ENCODE data around the gene CDK4.
A peak's percentile ranks its signal among the peaks of the same experiment; 100 is the strongest.

The CDK4 gene

DNA sequence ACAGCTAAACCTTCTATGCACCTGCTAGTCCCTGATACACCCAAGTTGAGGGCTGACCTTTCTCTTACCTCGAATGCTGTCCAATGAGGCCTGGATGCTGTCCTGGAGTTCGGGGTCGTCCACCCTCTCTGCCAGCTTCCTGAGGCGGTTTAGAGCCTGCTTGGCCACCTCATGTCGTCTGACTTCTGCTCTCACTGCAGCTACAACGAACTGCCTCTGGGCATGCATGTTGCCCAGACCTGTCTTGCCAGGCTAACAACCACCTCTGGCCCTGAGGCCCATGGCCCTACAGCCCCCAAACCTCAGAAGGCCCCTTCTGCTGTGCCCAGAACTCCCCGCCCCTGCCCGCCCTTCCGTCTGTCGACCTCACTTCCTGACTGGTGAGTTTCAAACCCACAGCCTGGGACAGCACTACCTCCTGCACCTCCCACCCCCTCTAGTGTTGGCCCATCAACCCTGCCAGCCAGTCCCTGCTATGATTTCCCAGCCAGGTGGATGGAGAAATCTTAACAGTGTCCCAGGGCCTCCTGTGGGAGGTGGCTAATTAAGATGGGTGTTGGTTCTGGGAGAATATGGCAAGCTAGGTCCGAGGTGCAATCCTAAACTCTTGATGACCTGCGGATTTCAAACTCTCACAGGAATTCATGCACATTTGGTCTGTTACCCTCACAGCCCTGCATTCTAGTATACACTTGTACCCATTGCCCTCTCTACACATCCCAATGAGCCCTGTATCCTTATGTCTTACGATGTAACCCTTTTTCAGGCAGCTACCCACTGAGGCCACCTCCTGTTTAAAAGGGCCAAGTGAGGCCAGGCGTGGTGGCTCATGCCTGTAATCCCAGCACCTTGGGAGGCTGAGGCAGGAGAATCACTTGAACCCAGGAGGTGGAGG, 10.0 kb downstream of the CDK4 start:
- peaks cover 5 to 47% (median 27%) of the 10 kb centered on the region in 5 donors for H3K4me1 ChIP-seq (ENCODE audit: control insufficient read depth in 5 of 5, insufficient read depth in 5 of 5, low read length in 5 of 5)
- H3K27me3 ChIP-seq (ENCODE audit: control insufficient read depth in 5 of 5, insufficient read depth in 4 of 5, low read length in 5 of 5), result peaks cover 2 to 30% (median 18%) of the 10 kb centered on the region in 5 donors
- no peak overlapping the region for H3K9ac ChIP-seq (ENCODE audit: low read length in 5 of 5)
- H3K27ac ChIP-seq (ENCODE audit: low read depth, low read length), result no peak overlapping the region
- H3K36me3 ChIP-seq (ENCODE audit: control insufficient read depth in 5 of 5, insufficient read depth in 5 of 5, low read length in 5 of 5), result peaks cover 3 to 9% (median 6%) of the 10 kb centered on the region in 5 donors
- H3K4me3 ChIP-seq (ENCODE audit: low read depth in 1 of 5, low read length in 5 of 5), result peak overlapping the region in 3 of 5 donors; percentile 38 to 51 (median 43)
- H3K9me3 ChIP-seq (ENCODE audit: control insufficient read depth in 5 of 5, low read length in 5 of 5), result no peaks in the 10 kb centered on the region

DNA sequence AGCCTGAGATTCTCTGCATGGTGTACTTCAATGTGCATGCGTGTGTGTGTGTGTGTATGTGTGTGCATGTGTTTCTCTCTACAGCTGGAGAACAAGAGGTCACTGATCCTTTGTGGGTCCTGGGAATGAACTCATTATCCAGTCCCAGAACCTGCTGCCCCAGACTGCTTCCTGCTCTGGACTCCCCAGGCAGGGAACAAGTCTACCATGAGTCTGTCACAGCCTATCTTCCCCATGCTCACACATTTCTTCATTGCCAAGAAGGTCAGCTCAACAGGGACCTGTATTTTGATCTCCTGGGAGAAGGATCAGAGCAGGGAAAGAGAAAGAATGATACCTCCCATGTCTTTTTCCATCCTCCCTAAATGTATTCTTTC, 10.7 kb downstream of the CDK4 start:
- Histone ChIP-seq H3K4me1 (ENCODE audit: control insufficient read depth in 5 of 5, insufficient read depth in 5 of 5, low read length in 5 of 5) (peaks cover 5 to 53% (median 30%) of the 10 kb centered on the region in 5 donors), H3K9me3 (ENCODE audit: control insufficient read depth in 5 of 5, low read length in 5 of 5) (no peaks in the 10 kb centered on the region), H3K36me3 (ENCODE audit: control insufficient read depth in 5 of 5, insufficient read depth in 5 of 5, low read length in 5 of 5) (peaks cover 0 to 2% (median 0%) of the 10 kb centered on the region in 5 donors), H3K27me3 (ENCODE audit: control insufficient read depth in 5 of 5, insufficient read depth in 4 of 5, low read length in 5 of 5) (peaks cover 9 to 37% (median 25%) of the 10 kb centered on the region in 5 donors), H3K4me3 (ENCODE audit: low read depth in 1 of 5, low read length in 5 of 5) (peak overlapping the region in 3 of 5 donors; percentile 38 to 51 (median 43)), H3K9ac (ENCODE audit: low read length in 5 of 5) (no peak overlapping the region), H3K27ac (ENCODE audit: low read depth, low read length) (no peak overlapping the region)

DNA sequence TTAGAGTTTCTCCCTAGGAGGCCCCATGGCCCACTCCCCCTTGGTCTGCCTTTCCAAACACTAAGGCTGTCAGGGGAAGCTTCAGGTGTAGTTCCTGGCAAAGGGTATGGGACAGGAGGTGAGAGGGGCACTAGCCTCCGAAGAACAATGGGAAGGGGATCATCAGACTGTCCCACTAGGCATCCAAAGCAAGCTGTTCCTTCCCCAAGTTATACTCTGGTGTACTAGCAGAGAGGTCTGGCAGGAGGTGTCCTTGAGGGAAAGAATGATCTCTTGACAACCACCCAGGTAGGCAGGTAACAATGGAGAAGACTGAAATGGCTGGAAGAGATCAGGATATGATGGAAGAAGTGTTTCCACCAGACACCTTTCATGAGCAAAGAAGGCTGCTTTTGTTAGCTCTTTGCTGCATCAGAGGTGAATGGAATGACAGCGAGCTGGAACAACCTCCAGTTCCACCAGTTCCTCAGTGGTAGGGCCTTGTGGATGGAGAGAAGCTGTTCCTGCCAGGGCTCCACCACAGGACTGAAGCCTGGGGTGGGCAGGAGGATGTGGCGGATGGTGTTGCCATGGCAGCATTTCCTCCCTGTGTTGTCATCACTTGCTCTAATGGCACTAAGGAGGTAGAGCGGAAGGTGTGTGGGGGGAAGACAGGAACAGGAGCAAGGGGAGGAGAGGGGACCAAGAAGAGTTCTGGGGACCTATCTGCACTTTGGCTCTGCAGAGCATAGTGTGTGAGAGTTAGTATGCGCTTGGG, 11.3 kb downstream of the CDK4 start:
- no peaks in the 10 kb centered on the region for H3K9me3 ChIP-seq (ENCODE audit: control insufficient read depth in 5 of 5, low read length in 5 of 5)
- no peak overlapping the region for H3K27ac ChIP-seq (ENCODE audit: low read depth, low read length)
- peak overlapping the region in 1 of 5 donors; percentile 51 for H3K4me3 ChIP-seq (ENCODE audit: low read depth in 1 of 5, low read length in 5 of 5)
- H3K27me3 ChIP-seq (ENCODE audit: control insufficient read depth in 5 of 5, insufficient read depth in 4 of 5, low read length in 5 of 5), result peaks cover 11 to 42% (median 28%) of the 10 kb centered on the region in 5 donors
- peaks cover 5 to 53% (median 34%) of the 10 kb centered on the region in 5 donors for H3K4me1 ChIP-seq (ENCODE audit: control insufficient read depth in 5 of 5, insufficient read depth in 5 of 5, low read length in 5 of 5)
- no peak overlapping the region for H3K9ac ChIP-seq (ENCODE audit: low read length in 5 of 5)
- H3K36me3 ChIP-seq (ENCODE audit: control insufficient read depth in 5 of 5, insufficient read depth in 5 of 5, low read length in 5 of 5), result no peaks in the 10 kb centered on the region

DNA sequence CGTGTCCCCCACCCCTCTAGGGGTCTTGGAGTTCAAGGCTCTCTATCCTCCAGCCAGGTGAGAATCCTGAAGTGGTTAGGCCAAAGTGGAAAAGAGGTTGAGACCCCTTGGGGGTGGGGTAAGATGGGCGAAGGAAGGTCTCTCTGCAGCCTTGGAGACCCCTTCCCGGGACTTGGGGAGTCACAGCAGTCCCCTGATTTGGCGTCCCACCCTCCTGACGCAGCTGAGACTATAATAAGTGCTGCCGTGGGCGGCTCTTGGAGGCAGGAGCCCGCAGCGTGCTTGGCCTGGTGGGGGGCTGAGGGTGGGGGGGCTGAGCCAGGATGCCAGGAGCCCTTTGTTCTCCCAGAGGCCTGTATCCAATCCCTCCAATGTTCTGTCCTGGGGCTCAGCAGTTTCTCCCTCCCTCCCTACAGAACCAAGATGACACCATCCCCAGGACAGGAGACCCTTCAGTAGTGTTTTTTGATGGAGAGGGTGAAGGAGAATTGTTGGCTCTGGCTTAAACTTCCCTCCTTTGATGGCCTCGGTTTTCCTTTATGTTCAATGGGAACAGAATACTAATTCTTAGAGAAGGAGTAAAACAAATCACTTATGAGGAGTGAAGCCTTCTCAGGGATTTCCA, 12.1 kb downstream of the CDK4 start:
- no peak overlapping the region for H3K4me3 ChIP-seq (ENCODE audit: low read depth in 1 of 5, low read length in 5 of 5)
- peaks cover 17 to 49% (median 36%) of the 10 kb centered on the region in 5 donors for H3K27me3 ChIP-seq (ENCODE audit: control insufficient read depth in 5 of 5, insufficient read depth in 4 of 5, low read length in 5 of 5)
- H3K4me1 ChIP-seq (ENCODE audit: control insufficient read depth in 5 of 5, insufficient read depth in 5 of 5, low read length in 5 of 5), result peaks cover 3 to 53% (median 35%) of the 10 kb centered on the region in 5 donors
- H3K27ac ChIP-seq (ENCODE audit: low read depth, low read length), result no peak overlapping the region
- H3K9me3 ChIP-seq (ENCODE audit: control insufficient read depth in 5 of 5, low read length in 5 of 5), result no peaks in the 10 kb centered on the region
- no peak overlapping the region for H3K9ac ChIP-seq (ENCODE audit: low read length in 5 of 5)
- no peaks in the 10 kb centered on the region for H3K36me3 ChIP-seq (ENCODE audit: control insufficient read depth in 5 of 5, insufficient read depth in 5 of 5, low read length in 5 of 5)

DNA sequence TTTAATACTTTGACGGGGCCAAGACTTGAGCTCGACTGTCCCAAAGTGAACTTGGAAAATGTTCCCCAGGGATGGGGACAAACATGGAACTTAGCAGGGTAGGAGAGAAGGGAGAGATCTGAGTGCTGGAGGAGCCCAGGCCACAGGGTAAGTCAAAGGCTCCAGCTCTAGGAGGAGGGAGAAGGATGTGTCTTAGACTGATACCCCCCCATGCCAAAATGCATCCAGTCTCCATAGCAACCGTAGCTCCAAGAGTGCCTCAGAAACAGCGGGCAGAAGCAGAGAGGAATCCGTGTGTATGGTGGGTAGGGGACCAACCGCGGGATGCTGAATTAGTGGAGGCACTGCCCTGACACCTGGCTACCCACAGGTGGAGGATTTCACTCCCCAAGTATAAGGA, 12.7 kb downstream of the CDK4 start:
- H3K4me3 ChIP-seq (ENCODE audit: low read depth in 1 of 5, low read length in 5 of 5), result no peak overlapping the region
- H3K27me3 ChIP-seq (ENCODE audit: control insufficient read depth in 5 of 5, insufficient read depth in 4 of 5, low read length in 5 of 5), result peaks cover 18 to 50% (median 41%) of the 10 kb centered on the region in 5 donors

DNA sequence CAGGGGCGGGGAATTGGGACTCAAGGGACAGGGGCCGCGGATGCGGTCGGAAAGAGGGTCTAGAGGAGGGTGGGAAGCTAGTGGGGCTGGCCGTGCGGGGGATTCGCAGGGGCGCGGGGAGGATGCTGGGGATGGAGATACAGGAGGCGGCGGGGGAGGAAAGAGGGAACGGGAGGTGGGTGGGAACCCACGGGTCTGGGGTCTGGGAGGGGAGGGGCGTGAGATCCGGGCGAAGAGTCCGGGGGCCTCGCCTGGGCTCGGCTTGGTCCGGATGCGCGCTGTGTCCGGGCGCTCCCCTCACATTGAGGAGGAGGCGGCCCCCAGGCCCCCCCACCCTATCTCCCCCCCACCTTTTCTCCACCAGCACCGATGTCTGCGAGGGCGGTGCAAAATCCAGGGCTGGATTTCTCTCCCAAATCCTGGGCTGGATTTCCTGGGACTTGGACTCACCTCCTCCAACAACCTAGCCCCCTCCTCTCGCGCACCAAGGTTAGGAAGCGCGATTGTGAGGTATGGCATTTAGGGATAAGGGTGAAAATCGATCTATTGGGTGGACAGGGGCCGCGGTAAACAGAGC, 13.4 kb downstream of the CDK4 start, which contains the start of gene AGAP2:
AGAP2 (minus strand) TSS at position 82 of the 577 bp plus-strand sequence. CDS start 496 bp downstream, outside the sequence.
- Histone ChIP-seq H3K27ac (ENCODE audit: low read depth, low read length) (no peak within 1 kb of the TSS), H3K4me1 (ENCODE audit: control insufficient read depth in 5 of 5, insufficient read depth in 5 of 5, low read length in 5 of 5) (peaks cover 3 to 53% (median 31%) of the 10 kb centered on the region in 5 donors), H3K4me3 (ENCODE audit: low read depth in 1 of 5, low read length in 5 of 5) (peak within 1 kb of the TSS in 3 of 5 donors; percentile 20 to 47 (median 22)), H3K9me3 (ENCODE audit: control insufficient read depth in 5 of 5, low read length in 5 of 5) (no peaks in the 10 kb centered on the region), H3K36me3 (ENCODE audit: control insufficient read depth in 5 of 5, insufficient read depth in 5 of 5, low read length in 5 of 5) (no peaks in the 10 kb centered on the region), H3K9ac (ENCODE audit: low read length in 5 of 5) (no peak within 1 kb of the TSS), H3K27me3 (ENCODE audit: control insufficient read depth in 5 of 5, insufficient read depth in 4 of 5, low read length in 5 of 5) (peaks cover 18 to 55% (median 48%) of the 10 kb centered on the region in 5 donors)

More for the DNA sequence above, 12.7 kb downstream of the CDK4 start:
- Histone ChIP-seq H3K4me1 (ENCODE audit: control insufficient read depth in 5 of 5, insufficient read depth in 5 of 5, low read length in 5 of 5) (peaks cover 3 to 53% (median 36%) of the 10 kb centered on the region in 5 donors), H3K27ac (ENCODE audit: low read depth, low read length) (no peak overlapping the region), H3K9ac (ENCODE audit: low read length in 5 of 5) (no peak overlapping the region), H3K36me3 (ENCODE audit: control insufficient read depth in 5 of 5, insufficient read depth in 5 of 5, low read length in 5 of 5) (no peaks in the 10 kb centered on the region), H3K9me3 (ENCODE audit: control insufficient read depth in 5 of 5, low read length in 5 of 5) (no peaks in the 10 kb centered on the region)

DNA sequence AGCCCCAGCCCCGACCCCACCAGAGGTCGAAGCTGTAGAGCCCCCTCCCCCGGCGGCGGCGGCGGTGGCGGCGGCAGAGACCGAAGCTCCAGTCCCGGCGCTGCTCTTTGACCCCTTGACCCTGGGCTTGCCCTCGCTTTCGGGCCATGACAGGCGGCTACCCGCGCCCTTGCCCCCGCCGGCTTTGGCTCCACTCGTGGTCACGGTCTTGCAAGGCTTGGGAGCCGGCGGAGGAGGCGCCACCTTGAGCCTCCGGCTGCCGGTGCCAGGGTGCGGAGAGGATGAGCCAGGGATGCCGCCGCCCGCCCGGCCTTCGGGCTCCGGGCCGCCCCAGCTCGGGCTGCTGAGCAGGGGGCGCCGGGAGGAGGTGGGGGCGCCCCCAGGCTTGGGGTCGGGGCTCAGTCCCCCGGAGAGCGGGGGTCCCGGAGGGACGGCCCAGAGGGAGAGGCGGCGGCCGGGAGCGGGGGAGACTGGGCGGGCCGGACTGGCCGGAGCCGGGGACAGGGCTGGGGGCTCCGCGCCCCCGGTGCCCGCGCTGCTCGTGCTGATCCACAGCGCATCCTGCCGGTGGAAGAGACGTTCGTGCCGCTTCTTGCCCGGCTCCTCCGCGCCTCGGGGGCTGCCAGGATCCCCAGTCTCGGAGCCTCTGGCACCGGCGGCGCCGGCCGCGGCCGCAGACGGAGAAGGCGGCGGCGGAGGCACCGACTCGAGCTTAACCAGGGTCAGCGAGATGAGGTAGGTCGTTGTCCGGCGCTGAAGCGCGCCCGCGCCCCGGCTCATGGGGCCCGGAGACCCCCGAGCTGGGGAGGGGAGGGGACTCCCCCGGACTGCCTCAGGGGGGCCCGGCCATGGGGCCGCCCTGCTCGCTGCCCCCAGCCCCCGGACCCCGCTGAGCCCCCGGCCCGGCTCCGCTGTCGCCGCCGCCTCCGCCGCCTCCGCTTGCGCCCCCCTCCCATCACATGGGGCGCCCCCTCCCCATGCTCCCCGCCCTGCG, 14.3 kb downstream of the CDK4 start:
- H3K27me3 ChIP-seq (ENCODE audit: control insufficient read depth in 5 of 5, insufficient read depth in 4 of 5, low read length in 5 of 5), result peaks cover 18 to 62% (median 53%) of the 10 kb centered on the region in 5 donors
- no peak overlapping the region for H3K9ac ChIP-seq (ENCODE audit: low read length in 5 of 5)
- peaks cover 0 to 8% (median 0%) of the 10 kb centered on the region in 5 donors for H3K36me3 ChIP-seq (ENCODE audit: control insufficient read depth in 5 of 5, insufficient read depth in 5 of 5, low read length in 5 of 5)
- H3K27ac ChIP-seq (ENCODE audit: low read depth, low read length), result no peak overlapping the region
- peak overlapping the region in 3 of 5 donors; percentile 20 to 47 (median 22) for H3K4me3 ChIP-seq (ENCODE audit: low read depth in 1 of 5, low read length in 5 of 5)
- no peaks in the 10 kb centered on the region for H3K9me3 ChIP-seq (ENCODE audit: control insufficient read depth in 5 of 5, low read length in 5 of 5)
- H3K4me1 ChIP-seq (ENCODE audit: control insufficient read depth in 5 of 5, insufficient read depth in 5 of 5, low read length in 5 of 5), result peaks cover 3 to 53% (median 31%) of the 10 kb centered on the region in 5 donors

DNA sequence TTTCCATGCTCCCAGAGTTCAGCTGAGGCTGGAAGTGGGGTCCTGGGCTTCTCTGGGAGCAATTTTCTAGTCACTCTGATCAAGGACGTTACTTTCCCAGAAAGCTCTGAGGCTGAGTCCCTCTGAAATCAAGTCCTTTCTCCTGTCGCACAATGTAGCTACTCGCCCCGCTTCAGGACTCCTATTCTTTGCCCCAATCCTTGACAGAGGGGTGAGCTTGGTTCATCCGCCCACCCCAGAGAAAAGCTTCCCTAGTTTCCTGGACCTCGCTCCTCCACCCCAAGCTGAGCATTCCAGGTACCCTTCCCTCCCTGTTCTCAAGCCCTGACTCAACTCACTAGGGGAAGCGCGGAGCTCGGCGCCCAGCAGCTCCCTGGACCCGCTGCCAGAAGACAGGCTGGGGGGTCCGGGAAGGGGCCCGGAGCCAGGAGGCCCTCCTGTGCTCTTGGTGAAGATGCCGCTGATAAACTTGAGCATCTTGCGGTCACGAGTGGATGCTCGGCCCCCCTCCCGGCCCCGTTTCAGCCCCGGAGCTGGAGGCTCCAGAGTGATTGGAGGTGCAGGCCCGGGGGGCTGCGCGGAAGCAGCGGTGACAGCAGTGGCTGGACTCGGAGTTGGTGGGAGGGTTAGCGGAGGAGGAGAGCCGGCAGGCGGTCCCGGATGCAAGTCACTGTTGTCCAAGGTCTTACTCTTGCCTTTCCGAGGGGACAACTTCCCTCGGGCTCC, 15.2 kb downstream of the CDK4 start:
- H3K27me3 ChIP-seq (ENCODE audit: control insufficient read depth in 5 of 5, insufficient read depth in 4 of 5, low read length in 5 of 5), result peaks cover 18 to 62% (median 53%) of the 10 kb centered on the region in 5 donors
- H3K9me3 ChIP-seq (ENCODE audit: control insufficient read depth in 5 of 5, low read length in 5 of 5), result no peaks in the 10 kb centered on the region
- H3K4me1 ChIP-seq (ENCODE audit: control insufficient read depth in 5 of 5, insufficient read depth in 5 of 5, low read length in 5 of 5), result peaks cover 3 to 50% (median 29%) of the 10 kb centered on the region in 5 donors
- peak overlapping the region in 3 of 5 donors; percentile 5 to 29 (median 11) for H3K4me3 ChIP-seq (ENCODE audit: low read depth in 1 of 5, low read length in 5 of 5)
- no peak overlapping the region for H3K27ac ChIP-seq (ENCODE audit: low read depth, low read length)
- no peak overlapping the region for H3K9ac ChIP-seq (ENCODE audit: low read length in 5 of 5)
- peaks cover 0 to 10% (median 0%) of the 10 kb centered on the region in 5 donors for H3K36me3 ChIP-seq (ENCODE audit: control insufficient read depth in 5 of 5, insufficient read depth in 5 of 5, low read length in 5 of 5)

Data from subcutaneous abdominal adipose tissue (tissue), 5 donors.